Heart left ventricle (tissue), 16 donors: Measurements from ENCODE around the gene PMVK. TPM values are rescaled to one million over a fixed set of nuclear protein-coding genes. Genes with fewer than 3 reads are reported as not detected.

Source experiments
- ATAC-seq, 4 donors: fragments of 200-7000 bp; cut with Tn5 transposase; one replicate each; pipeline ENCODE4 v1.9.1; 2020 to 2022; ENCODE audit warnings: moderate library complexity in 4 of 4, mild to moderate bottlenecking in 3 of 4, moderate number of reproducible peaks in 1 of 4
- DNase-seq, 5 donors: peaks; one replicate each; pipeline ENCODE4 v3.0.0-alpha.2; 2020
- H3K27ac ChIP-seq, 12 donors: fragments of 200-600 bp; sonication (generic) in 4 of 12; one replicate each; pipeline versions ENCODE4 v1.5.0 to v1.8.0; 2016 to 2022; ENCODE audit warnings: mild to moderate bottlenecking in 2 of 12
- H3K27me3 ChIP-seq, 9 donors: fragments of 200-600 bp; sonication (generic) in 2 of 9; one replicate each; pipeline versions ENCODE4 v1.5.1 to v1.8.0; 2016 to 2022; ENCODE audit warnings: mild to moderate bottlenecking in 3 of 9
- H3K36me3 ChIP-seq, 9 donors: fragments of 200-600 bp; sonication (generic) in 2 of 9; one replicate each; pipeline versions ENCODE4 v1.5.0 to v1.8.0; 2018 to 2022; ENCODE audit warnings: mild to moderate bottlenecking in 2 of 9
- H3K4me1 ChIP-seq, 12 donors: fragments of 200-600 bp; sonication (generic) in 4 of 12; one replicate each; pipeline versions ENCODE4 v1.5.0 to v1.8.0; 2016 to 2022; ENCODE audit warnings: mild to moderate bottlenecking in 3 of 12
- H3K4me3 ChIP-seq, 12 donors: fragments of 200-600 bp; sonication (generic) in 4 of 12; one replicate each; pipeline versions ENCODE4 v1.5.0 to v1.8.0; 2017 to 2022; ENCODE audit warnings: mild to moderate bottlenecking in 9 of 12, moderate library complexity in 4 of 12
- H3K9me3 ChIP-seq, 12 donors: fragments of 200-600 bp; sonication (generic) in 4 of 12; one replicate each; pipeline versions ENCODE4 v1.5.0 to v1.8.0; 2016 to 2022; ENCODE audit warnings: mild to moderate bottlenecking in 1 of 12
- CTCF ChIP-seq, 12 donors: fragments of 200-600 bp; sonication (generic) in 4 of 12; IDR thresholded peaks; one replicate each; pipeline versions ENCODE4 v1.5.0 to v1.8.0; 2018 to 2022; ENCODE audit warnings: antibody characterized with exemption in 12 of 12, mild to moderate bottlenecking in 5 of 12
- POLR2A ChIP-seq, 2 donors: fragments of 450-650 bp; IDR thresholded peaks; one replicate each; pipeline ENCODE4 v1.6.1; 2017; ENCODE audit warnings: antibody characterized with exemption in 2 of 2, mild to moderate bottlenecking in 2 of 2, moderate library complexity in 2 of 2
- WGBS, 4 donors: extraction: QIAGEN DNeasy Blood & Tissue Kit in 2 of 4; methylation state at CpG; one replicate each; pipeline versions ENCODE4 v1.1.5 to v1.1.7; 2013 to 2018; 5-methylcytosine and 5-hydroxymethylcytosine counted together
- intact Hi-C, 10 donors: fragments of 100-400 bp; cut with DNase I; formaldehyde crosslinking; loops; one replicate each; pipeline versions ENCODE4 v1.11.1 to v1.14.2; 2022
- polyA plus RNA-seq, 2 donors: library from polyadenylated mRNA; stranded (reverse); fragments of 200-250 nt; gene quantifications; one replicate each; pipeline ENCODE4 v1.2.3, GENCODE V29; 2013
- total RNA-seq, 9 donors: library from RNA; depleted of rRNA in 2 of 9; stranded (reverse); fragments of >200 nt in 2 of 9; fragmentation: NEBNext Ultra II Directional in 3 of 9; extraction: Animal tissue kit (Norgen Biotek cat#: 25700) in 3 of 9; gene quantifications; one replicate each; pipeline versions ENCODE4 v1.1.0 to v1.2.4, GENCODE V29; 2016 to 2023
- donor health status: ischemic (EF 13 %, LVEDD 7.1; RV severe dilation, severe dysfunction).
- donor health status: healthy with polysubstance abuse.
- donor health status: DM: no; HTN: yes; CAD: no.
- donor health status: DM: no; HTN: no; CAD: no.
- donor health status: ischemic (EF 25% LVEDD 6.9; RV normal size, moderate dysfunction).
- donor health status: ischemic (EF 25% LVEDD 5.7; RV mildly dilated, moderate dysfunction).
- donor health status: healthy.
- donor health status: DM: yes; HTN: yes; CAD: no.
- donor health status: ischemic (EF 35%, LVEDD 5.7; RV mildly dilated, moderate dysfunction).
- donor health status: nonischemic (EF 11% LVEDD 7.7; RV severe dilation, severe dysfunction).
- donor health status: DM: yes; HTN: yes; CAD: no.
- donor health status: PGD.
- donor health status: ischemic (EF 29% LVEDD 5.4; RV normal size, mild dysfunction).
- donor health status: nonischemic (EF 23%, LVEDD 6.1; RV moderate dilation, normal function).

PMVK gene
- total and polyA plus RNA-seq, 11 donors: 12.8 to 52.1 (median 39.1) TPM

- H3K4me3 ChIP-seq: no peak overlapping the region
- no peaks in the 10 kb centered on the region for H3K9me3 ChIP-seq
- no peaks in the 10 kb centered on the region for H3K4me1 ChIP-seq
- H3K27me3 ChIP-seq: no peaks in the 10 kb centered on the region
- intact Hi-C loops: no loop called here
- WGBS, 4 donors: 41 to 67% (median 50%) methylated on average over 3 of the region's 3 CpGs
- DNase-seq: no peak
- no peak overlapping the region for H3K27ac ChIP-seq
- TF ChIP-seq CTCF (IDR thresholded peaks at IDR 0.05) (no peak), POLR2A (IDR thresholded peaks at IDR 0.05) (no peak)
- no peaks in the 10 kb centered on the region for H3K36me3 ChIP-seq
- ATAC-seq: no peak
Observed at GRCh38 chr1:154902938-154903566, 33.5 kb downstream of the PMVK start.

- Histone ChIP-seq H3K27me3 (no peaks in the 10 kb centered on the region), H3K27ac (no peak overlapping the region), H3K4me3 (no peak overlapping the region), H3K4me1 (peaks cover 0 to 3% (median 0%) of the 10 kb centered on the region in 12 donors), H3K36me3 (no peaks in the 10 kb centered on the region), H3K9me3 (no peaks in the 10 kb centered on the region)
- intact Hi-C loops: no loop called here
- TF ChIP-seq CTCF (IDR thresholded peaks at IDR 0.05) (no peak), POLR2A (IDR thresholded peaks at IDR 0.05) (no peak)
- WGBS, 4 donors: 52 to 95% (median 92%) methylated on average over 1 of the region's 1 CpG
- ATAC-seq: no peak
- no peak for DNase-seq
Observed at GRCh38 chr1:154901591-154901990, 34.9 kb downstream of the PMVK start.

- DNase-seq (no peak), ATAC-seq (no peak)
- TF ChIP-seq POLR2A (IDR thresholded peaks at IDR 0.05) (no peak), CTCF (IDR thresholded peaks at IDR 0.05) (no peak)
- no peak overlapping the region for H3K27ac ChIP-seq
- 93 to 97% (median 95%) methylated on average over 6 of the region's 6 CpGs for WGBS, 4 donors
- H3K9me3 ChIP-seq: no peaks in the 10 kb centered on the region
- H3K36me3 ChIP-seq: no peaks in the 10 kb centered on the region
- H3K4me3 ChIP-seq: no peak overlapping the region
- peaks cover 0 to 9% (median 0%) of the 10 kb centered on the region in 12 donors for H3K4me1 ChIP-seq
- intact Hi-C loops: no loop called here
- no peaks in the 10 kb centered on the region for H3K27me3 ChIP-seq
Observed at GRCh38 chr1:154899041-154899440, 37.5 kb downstream of the PMVK start.

- peaks cover 0 to 9% (median 0%) of the 10 kb centered on the region in 12 donors for H3K4me1 ChIP-seq
- H3K4me3 ChIP-seq: no peak overlapping the region
- TF ChIP-seq CTCF (IDR thresholded peaks at IDR 0.05): no peak
- no peaks in the 10 kb centered on the region for H3K27me3 ChIP-seq
- H3K27ac ChIP-seq: peak overlapping the region in 2 of 12 donors; percentile 38 to 58
- ATAC-seq: peak in 3 of 4 donors; percentile 16 to 61 (median 58)
- H3K9me3 ChIP-seq: no peaks in the 10 kb centered on the region
- WGBS, 4 donors: 69 to 83% (median 79%) methylated on average over 10 of the region's 10 CpGs
- DNase-seq: peak in 1 of 5 donors; percentile 32
- no peaks in the 10 kb centered on the region for H3K36me3 ChIP-seq
- intact Hi-C loops: no loop called here
Observed at GRCh38 chr1:154896771-154897286, 39.7 kb downstream of the PMVK start.
